ENCODE data around the gene A4GALT. TPM values are rescaled to one million over a fixed set of nuclear protein-coding genes. Genes with fewer than 3 reads are reported as not detected.

The A4GALT gene
- total and polyA plus RNA-seq, 4 donors, result 8.6 to 29.3 (median 24.3) TPM

DNA sequence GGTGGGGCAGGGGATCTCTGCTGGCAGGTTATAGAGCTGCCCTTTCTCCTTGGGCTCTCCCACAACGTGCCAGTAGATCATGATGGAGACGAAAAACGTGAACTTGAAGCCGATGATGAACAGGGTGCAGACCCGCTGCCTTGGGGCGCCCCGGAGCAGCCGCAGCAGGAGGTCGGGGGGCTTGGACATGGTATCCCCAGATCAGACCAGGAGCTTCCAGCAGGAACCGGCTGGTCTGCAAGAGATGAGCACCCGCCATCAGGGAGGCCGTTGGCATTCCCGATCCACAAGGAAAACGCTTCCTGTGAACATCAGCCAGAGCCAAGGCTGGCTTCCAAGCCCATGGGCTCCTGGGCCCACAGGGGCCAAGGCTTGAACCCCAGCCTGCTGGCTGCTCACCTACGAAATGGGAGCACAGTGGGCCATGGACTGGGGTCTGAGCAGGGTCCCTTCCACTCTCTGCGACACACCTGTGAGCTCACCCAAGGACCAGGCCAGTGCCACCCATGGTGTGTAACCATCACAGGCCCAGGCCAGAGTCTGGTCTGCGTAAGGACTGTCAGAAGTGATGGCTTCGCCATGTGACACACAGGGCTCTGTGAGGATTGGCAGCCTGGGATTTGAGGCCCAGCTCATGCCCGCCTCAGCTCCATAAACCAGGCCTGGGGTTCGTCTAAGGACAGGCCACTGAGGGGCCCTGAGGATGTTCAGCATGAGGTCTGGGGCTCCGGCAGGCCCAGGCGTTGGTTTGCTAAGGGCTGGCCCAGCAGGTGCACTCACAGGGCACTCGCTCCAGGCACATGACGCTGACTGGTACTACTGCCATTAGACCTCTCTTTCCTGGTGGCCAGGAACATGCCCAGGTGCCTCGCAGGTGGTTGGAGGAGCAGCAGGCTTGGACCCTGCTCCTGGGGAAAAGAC, 26.6 kb downstream of the A4GALT start:
- TF ChIP-seq CTCF (IDR thresholded peaks at IDR 0.05; ENCODE audit: control extremely low read depth, extremely low read depth), result no peak
- Histone ChIP-seq H3K36me3 (ENCODE audit: control insufficient read depth in 4 of 4, insufficient read depth in 4 of 4, low read length in 4 of 4) (peaks cover 0 to 10% (median 4%) of the 10 kb centered on the region in 4 donors), H3K9ac (ENCODE audit: insufficient read depth in 1 of 2, low read length in 2 of 2) (no peak overlapping the region), H3K27me3 (ENCODE audit: control insufficient read depth in 3 of 3, insufficient read depth in 3 of 3, low read length in 2 of 3) (no peaks in the 10 kb centered on the region), H3K4me1 (ENCODE audit: control insufficient read depth in 5 of 5, insufficient read depth in 5 of 5, low read length in 5 of 5) (peaks cover 0 to 10% (median 1%) of the 10 kb centered on the region in 5 donors), H3K4me3 (no peak overlapping the region), H3K27ac (ENCODE audit: low read depth in 1 of 2, low read length in 1 of 2) (peak overlapping the region in 1 of 2 donors; percentile 88), H3K9me3 (ENCODE audit: control insufficient read depth in 4 of 4, insufficient read depth in 3 of 4, low read length in 3 of 4) (no peaks in the 10 kb centered on the region)
- DNase-seq, result no peak
- no peak for ATAC-seq (ENCODE audit: insufficient read depth, low FRiP score)
- WGBS, 2 donors, result 95 to 96% methylated on average over 25 of the region's 25 CpGs

DNA sequence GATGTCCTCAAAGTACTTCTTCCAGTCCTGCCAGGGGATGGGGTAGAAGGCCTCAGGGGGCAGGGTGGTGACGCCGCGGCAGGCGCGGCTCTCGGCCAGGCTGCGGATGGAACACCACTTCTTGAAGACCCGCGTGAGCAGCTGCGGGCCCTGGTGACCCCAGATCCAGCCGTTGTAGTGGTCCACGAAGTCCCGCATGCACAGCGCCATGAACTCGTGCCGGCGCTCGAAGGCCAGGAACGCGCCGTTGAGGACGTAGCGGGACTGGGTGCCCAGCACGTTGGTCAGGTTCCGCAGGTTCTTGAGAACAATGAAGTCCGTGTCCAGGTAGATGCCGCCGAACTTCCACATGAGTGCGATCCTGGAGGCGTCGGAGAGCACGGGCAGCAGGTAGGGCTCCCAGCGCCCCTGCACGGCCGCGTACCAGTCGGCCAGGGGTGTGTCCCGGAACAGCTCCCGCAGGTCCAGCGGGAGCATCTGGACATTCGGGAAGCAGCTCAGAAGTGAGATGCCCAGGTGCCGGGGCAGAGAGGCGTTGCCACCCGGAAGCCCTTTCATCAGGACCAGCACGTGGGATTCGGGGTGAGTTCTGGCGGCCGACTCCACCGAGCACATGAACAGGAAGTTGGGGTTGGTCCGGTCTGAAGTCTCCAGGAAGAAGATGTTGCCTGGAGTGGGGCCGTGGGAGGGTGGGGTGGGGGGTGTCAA, 27.5 kb downstream of the A4GALT start:
- Histone ChIP-seq H3K27ac (ENCODE audit: low read depth in 1 of 2, low read length in 1 of 2) (no peak overlapping the region), H3K9me3 (ENCODE audit: control insufficient read depth in 4 of 4, insufficient read depth in 3 of 4, low read length in 3 of 4) (no peaks in the 10 kb centered on the region), H3K4me1 (ENCODE audit: control insufficient read depth in 5 of 5, insufficient read depth in 5 of 5, low read length in 5 of 5) (peaks cover 0 to 13% (median 9%) of the 10 kb centered on the region in 5 donors), H3K4me3 (no peak overlapping the region), H3K36me3 (ENCODE audit: control insufficient read depth in 4 of 4, insufficient read depth in 4 of 4, low read length in 4 of 4) (peaks cover 0 to 10% (median 4%) of the 10 kb centered on the region in 4 donors), H3K27me3 (ENCODE audit: control insufficient read depth in 3 of 3, insufficient read depth in 3 of 3, low read length in 2 of 3) (no peaks in the 10 kb centered on the region), H3K9ac (ENCODE audit: insufficient read depth in 1 of 2, low read length in 2 of 2) (no peak overlapping the region)
- ATAC-seq (ENCODE audit: insufficient read depth, low FRiP score), result no peak
- DNase-seq, result no peak
- TF ChIP-seq CTCF (IDR thresholded peaks at IDR 0.05; ENCODE audit: control extremely low read depth, extremely low read depth), result no peak
- WGBS, 2 donors, result 88 to 90% methylated on average over 51 of the region's 51 CpGs

DNA sequence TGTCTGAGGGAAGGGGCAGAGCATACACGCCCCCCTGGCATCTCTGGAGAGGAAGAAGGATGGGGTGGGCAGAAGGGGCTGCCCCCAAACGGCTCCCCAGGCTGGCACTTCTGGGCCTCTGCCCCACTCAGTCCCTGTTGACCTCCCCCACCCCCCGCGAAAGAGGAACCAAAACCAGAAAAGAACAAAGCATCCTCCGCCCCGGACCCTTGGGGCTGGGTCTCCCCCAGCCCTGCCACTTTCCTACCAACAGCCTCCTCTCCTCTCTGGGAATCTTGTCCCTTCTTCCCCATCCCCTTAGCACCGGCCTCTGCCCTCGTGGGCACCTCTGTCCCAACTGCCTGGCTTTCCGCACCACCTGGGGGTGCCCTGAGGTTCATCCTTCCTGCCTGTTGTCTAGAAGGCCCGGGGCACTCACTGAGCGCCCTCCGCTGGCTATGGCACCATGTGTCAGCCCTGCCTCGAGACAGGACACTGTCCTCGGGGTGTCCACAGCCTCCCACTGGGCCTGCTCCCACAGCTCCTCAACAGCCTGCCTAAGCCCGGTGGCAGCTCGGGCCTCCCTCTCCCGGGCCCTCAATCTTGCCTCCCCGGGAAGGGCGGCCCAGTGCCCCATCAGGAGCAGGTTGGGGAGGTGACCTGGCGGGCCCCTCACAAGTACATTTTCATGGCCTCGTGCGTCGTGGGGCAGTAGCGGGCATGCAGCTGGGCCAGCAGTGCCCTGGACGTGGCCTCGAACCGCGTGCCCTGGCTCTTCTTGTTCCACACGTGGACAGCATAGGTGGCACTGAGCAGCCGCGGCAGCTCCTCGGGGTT, 28.2 kb downstream of the A4GALT start:
- Histone ChIP-seq H3K27ac (ENCODE audit: low read depth in 1 of 2, low read length in 1 of 2) (no peak overlapping the region), H3K4me3 (no peak overlapping the region), H3K27me3 (ENCODE audit: control insufficient read depth in 3 of 3, insufficient read depth in 3 of 3, low read length in 2 of 3) (no peaks in the 10 kb centered on the region), H3K9ac (ENCODE audit: insufficient read depth in 1 of 2, low read length in 2 of 2) (no peak overlapping the region), H3K36me3 (ENCODE audit: control insufficient read depth in 4 of 4, insufficient read depth in 4 of 4, low read length in 4 of 4) (peaks cover 0 to 11% (median 5%) of the 10 kb centered on the region in 4 donors), H3K9me3 (ENCODE audit: control insufficient read depth in 4 of 4, insufficient read depth in 3 of 4, low read length in 3 of 4) (no peaks in the 10 kb centered on the region), H3K4me1 (ENCODE audit: control insufficient read depth in 5 of 5, insufficient read depth in 5 of 5, low read length in 5 of 5) (peaks cover 0 to 19% (median 14%) of the 10 kb centered on the region in 5 donors)
- 80 to 85% methylated on average over 32 of the region's 32 CpGs for WGBS, 2 donors
- ATAC-seq (ENCODE audit: insufficient read depth, low FRiP score), result no peak
- no peak for DNase-seq
- TF ChIP-seq CTCF (IDR thresholded peaks at IDR 0.05; ENCODE audit: control extremely low read depth, extremely low read depth), result no peak
